H7 (cell line): Measurements from ENCODE around the gene SLC35B4. TPM values are rescaled to one million over a fixed set of nuclear protein-coding genes. Genes with fewer than 3 reads are reported as not detected.

ENCODE experiments used
- DNase-seq: peaks from one replicate; pipeline ENCODE4 v3.0.0; 2012
- H3K27me3 ChIP-seq: 2 replicates; pipeline ENCODE4 v1.6.0; 2011; ENCODE audit warnings: mild to moderate bottlenecking, low read length; ENCODE audit not compliant: control insufficient read depth, insufficient read depth
- H3K36me3 ChIP-seq: replicated peaks from 2 replicates; pipeline ENCODE4 v1.5.1; 2011; ENCODE audit warnings: low read length; ENCODE audit not compliant: control insufficient read depth, insufficient read depth
- H3K4me3 ChIP-seq: 2 replicates; pipeline ENCODE4 v1.5.1; 2011; ENCODE audit warnings: low read depth, mild to moderate bottlenecking, control low read depth, low read length, moderate library complexity; ENCODE audit not compliant: insufficient read depth
- total RNA-seq: library from RNA; depleted of rRNA; stranded (reverse); fragments of >200 nt; shearing (Covaris generic); gene quantifications from 2 replicates; pipeline ENCODE4 v1.2.3, GENCODE V29; 2014

The SLC35B4 gene
- total RNA-seq, 1 experiment from 2014 or later = 18.5 TPM

DNA sequence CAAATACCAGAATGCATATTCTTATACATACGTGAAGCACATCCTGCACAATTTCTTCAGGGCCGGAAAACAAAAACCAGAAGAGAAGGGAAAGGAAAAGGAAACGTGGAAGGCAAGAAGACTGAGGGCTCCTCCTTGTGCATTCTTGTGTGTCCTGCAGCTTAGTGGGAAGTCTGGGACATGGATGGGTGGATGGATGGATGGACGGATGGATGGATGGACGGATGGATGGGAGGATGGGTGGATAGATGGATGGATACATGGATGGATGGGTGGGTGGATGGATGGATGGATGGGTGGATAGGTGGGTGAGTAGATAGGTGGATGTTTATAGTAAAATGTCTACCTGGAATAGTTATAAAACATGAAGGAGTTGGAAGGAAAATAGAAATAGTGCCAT is 30.8 kb upstream of the SLC35B4 start:
- DNase-seq = no peak
- H3K27me3 ChIP-seq = no peaks in the 10 kb centered on the region
- H3K36me3 ChIP-seq = no peaks in the 10 kb centered on the region
- no peak overlapping the region for H3K4me3 ChIP-seq

DNA sequence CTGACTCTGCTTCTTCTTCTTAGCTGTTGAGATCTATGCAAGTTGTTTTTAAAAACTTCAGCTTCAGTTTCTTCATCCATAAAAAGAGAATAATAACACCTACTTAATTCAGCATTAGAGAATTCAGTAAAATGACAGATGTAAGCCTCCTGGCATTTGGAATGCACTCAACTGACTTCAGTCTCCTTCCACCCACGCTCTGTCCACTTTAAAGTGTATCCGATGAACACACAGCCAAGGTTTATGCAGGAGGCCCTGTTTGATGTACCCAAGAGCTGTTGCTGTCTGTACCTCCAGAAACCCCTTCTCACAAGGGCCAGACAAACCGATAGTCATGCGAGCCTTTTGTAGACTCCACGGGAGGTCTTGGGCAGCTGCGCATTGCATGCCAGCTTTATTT is 27.1 kb upstream of the SLC35B4 start:
- DNase-seq = no peak
- Histone ChIP-seq H3K4me3 (no peak overlapping the region), H3K36me3 (no peaks in the 10 kb centered on the region), H3K27me3 (no peaks in the 10 kb centered on the region)

DNA sequence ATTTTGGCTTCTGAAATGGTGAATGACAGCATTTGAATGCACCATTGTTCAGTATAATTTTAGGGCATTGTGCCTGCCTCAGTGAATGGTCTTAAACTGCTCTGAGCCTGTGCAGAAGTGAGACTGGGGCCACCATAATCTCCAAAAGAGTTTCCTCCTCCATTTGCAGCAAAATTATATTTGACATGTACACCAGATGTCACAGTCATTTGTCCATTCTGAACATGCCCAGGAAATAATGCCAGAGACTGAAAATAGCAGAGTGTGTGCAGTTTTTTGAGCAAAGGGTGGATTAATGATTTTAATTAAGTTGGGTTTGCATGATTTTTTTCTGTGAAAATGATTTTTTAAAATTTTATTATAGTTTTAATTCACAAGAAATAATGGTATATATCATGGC is 26.4 kb upstream of the SLC35B4 start:
- Histone ChIP-seq H3K4me3 (no peak overlapping the region), H3K27me3 (no peaks in the 10 kb centered on the region), H3K36me3 (no peaks in the 10 kb centered on the region)
- no peak for DNase-seq

DNA sequence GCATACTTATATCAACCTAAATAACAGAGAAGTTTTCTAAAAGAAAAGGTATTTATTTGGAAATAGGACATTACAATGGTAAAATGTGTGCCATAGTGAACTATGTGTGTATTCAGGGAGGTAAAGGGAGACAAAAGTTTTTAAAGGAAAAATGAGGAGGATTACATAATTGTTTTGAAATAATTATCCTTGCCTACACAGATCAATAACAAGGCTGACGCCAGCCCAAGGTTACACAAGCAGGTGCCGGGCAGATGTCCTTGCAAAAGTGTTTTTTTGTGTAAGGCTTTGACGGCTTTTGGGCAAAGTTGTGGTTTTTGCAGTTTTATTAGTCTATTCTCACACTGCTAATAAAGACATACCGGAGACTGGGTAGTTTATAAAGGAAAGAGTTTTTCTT is 22.7 kb upstream of the SLC35B4 start:
- DNase-seq = no peak
- H3K27me3 ChIP-seq = no peaks in the 10 kb centered on the region
- H3K36me3 ChIP-seq = no peaks in the 10 kb centered on the region
- no peak overlapping the region for H3K4me3 ChIP-seq

DNA sequence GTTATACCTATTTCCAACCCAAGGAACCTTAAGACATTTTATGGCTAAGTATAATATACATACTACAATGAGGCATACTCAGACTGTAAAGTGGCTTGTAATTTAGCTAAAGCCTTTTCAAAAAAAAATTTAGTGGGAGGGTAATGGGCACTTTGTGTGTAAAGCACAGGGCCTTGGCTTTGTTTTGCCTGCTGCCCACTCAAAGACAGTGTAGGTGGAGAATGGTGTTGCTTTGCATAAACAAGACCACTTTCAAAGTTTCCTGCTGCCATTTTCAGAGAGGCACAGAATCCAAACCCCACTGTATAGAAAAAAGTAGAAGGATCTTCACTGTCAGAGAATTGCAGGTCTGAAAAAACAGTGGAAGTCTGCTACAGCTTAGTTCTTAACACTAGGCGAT is 21.2 kb upstream of the SLC35B4 start:
- no peak for DNase-seq
- no peaks in the 10 kb centered on the region for H3K36me3 ChIP-seq
- no peak overlapping the region for H3K4me3 ChIP-seq
- H3K27me3 ChIP-seq = no peaks in the 10 kb centered on the region

DNA sequence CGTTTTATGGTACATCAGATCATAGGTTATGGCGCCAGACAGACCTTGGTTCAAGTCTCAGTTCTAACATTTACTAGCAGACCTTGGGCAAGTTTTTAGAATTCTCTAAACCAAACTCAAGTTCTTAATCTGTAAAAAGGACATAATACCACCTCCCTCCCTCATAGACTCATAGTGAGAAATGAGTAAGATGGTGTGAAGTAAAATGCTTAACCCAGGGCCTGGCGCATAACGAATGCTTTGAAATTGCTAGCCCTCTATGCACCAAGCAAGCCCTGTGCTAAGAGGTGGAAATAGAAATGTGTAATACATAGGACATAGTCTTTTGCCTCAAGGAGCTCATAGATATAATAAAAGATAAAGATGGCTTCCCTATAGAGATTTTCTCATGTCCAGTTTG is 17.7 kb upstream of the SLC35B4 start:
- DNase-seq = no peak
- H3K36me3 ChIP-seq = no peaks in the 10 kb centered on the region

DNA sequence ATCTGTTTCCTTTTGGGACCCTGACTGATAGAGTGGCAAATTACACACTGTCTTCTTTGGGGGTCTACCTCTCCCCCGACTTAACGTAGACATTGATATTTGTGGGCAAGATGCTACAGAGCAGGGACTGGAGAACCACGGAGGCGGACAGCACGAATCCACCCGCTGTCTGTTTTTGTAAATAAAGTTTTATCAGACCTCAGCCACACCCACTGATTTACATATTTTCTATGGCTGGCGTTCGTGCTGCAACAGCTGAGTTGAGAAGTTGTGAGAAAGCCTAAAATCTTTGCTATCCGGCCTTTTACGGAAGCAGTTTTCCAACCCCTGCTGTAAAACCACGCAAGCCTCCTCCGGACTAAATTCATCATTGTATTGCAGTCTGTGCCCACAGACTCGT is 17.2 kb upstream of the SLC35B4 start:
- Histone ChIP-seq H3K4me3 (no peak overlapping the region), H3K27me3 (no peaks in the 10 kb centered on the region), H3K36me3 (no peaks in the 10 kb centered on the region)
- no peak for DNase-seq

More for the DNA sequence above, 17.7 kb upstream of the SLC35B4 start:
- no peak overlapping the region for H3K4me3 ChIP-seq
- H3K27me3 ChIP-seq = no peaks in the 10 kb centered on the region

DNA sequence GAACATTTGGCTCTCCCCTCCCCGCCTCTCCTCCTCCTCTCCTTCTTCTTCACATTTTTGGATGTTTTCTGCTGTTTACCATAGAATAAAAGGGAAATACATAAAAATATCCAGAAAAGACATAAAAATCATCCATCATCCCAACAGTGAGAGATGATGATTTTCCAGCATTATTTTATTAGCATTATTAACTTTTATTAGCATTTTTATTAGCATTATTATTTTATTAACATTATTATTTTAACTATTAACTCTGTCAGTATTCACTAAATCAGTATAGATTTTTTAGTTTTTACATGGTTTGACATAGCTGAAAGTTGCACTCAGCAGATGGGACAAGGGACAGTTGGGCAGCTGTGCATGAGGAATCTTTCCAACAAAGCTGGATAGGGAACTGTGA is 16.2 kb upstream of the SLC35B4 start:
- DNase-seq = no peak
- Histone ChIP-seq H3K27me3 (no peaks in the 10 kb centered on the region), H3K4me3 (no peak overlapping the region), H3K36me3 (no peaks in the 10 kb centered on the region)

DNA sequence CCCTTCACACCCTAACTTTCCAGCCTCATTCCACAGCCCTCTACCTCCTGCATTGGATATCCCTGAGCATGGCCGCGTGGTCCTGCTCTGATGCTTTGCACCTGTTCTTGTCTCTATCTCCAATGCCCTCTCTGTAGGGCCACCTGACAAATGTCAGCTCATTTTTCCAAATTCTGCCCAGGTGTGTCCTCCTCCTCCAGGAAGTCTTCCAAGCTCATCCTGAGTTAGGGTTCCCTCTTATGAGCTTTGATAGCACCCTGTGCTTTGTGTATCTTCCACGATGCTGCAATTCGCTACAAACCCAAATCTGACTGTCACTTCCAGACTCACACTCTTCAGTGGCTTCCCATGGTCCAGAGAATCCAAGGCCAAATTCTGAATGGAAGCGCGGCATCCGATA is 14.7 kb upstream of the SLC35B4 start:
- H3K36me3 ChIP-seq = no peaks in the 10 kb centered on the region
- no peaks in the 10 kb centered on the region for H3K27me3 ChIP-seq
- no peak overlapping the region for H3K4me3 ChIP-seq
- DNase-seq = no peak

DNA sequence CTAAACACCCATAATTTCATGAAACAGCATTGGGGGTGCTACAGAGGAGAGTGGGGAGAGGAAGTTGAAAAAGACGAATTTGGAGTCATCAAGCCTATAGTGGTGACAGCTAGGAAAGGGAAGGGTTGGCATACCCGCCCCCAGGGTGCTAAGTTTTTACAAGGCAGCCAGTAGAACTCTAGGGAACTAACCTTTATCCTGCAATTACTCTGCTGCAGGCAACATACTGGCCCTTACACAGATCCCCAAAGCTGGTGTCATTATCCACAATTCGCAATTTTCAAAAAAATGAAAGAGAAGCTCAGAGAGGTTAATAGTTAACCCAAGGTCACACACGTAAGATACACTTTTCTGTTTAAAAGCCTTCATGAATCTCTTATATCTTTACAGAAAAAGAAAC is 14.2 kb upstream of the SLC35B4 start:
- Histone ChIP-seq H3K36me3 (no peaks in the 10 kb centered on the region), H3K27me3 (no peaks in the 10 kb centered on the region), H3K4me3 (no peak overlapping the region)
- DNase-seq = no peak

DNA sequence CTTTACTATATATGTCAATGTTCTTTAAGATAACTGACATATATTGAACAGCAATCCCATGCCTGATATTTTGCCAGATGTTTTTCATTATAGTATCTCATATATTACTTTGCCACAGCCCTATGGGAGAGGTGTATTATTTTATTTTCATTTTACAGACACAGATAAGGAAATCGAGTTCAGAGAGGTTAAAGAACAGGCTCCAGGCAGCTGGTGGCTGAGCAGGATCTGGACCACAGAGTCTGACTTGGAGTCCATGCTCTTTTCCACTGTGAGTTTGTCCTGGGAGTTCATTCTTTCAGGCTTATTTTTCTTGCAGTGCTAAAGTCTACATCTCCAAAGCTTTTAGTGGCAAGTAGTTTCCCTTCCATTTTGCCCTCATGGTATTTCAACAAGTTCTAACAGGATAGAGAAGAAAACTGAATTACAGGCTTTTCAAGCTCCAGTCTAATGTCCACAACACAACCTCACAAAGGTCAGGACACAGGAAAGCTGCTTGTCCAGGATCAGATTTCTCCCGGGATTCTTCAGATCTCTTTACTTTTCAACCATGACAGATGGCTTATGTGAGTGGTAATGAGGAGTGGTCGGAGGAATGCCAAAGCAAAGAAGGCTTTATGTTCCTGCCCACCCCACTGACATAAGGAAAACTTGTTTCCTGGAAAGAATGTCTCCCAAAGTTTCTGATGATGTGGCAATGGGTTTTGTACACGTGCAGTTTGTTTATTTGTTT is 13.1 kb upstream of the SLC35B4 start:
- no peak for DNase-seq
- Histone ChIP-seq H3K4me3 (no peak overlapping the region), H3K27me3 (no peaks in the 10 kb centered on the region), H3K36me3 (no peaks in the 10 kb centered on the region)

DNA sequence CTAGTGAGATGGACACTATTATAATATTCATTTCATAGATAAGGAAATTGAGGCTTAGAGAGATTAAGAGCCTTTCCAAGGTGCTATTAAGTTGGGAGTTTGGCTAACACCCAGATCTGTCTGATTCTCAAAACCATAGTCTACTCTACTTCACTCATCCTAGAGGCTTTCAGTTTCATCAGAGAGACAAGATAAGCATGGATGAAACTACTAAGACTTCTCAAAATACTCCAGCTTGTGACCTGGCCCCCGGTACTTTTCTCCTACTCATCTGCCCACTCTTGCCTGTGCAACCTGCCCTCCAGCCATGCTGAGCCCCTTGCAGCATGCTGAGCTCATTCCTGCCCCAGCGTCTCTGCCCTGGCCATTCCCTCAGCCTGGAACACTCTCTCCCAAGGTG is 12.2 kb upstream of the SLC35B4 start:
- no peak overlapping the region for H3K4me3 ChIP-seq
- H3K27me3 ChIP-seq = no peaks in the 10 kb centered on the region
- no peak for DNase-seq
- H3K36me3 ChIP-seq = no peaks in the 10 kb centered on the region

DNA sequence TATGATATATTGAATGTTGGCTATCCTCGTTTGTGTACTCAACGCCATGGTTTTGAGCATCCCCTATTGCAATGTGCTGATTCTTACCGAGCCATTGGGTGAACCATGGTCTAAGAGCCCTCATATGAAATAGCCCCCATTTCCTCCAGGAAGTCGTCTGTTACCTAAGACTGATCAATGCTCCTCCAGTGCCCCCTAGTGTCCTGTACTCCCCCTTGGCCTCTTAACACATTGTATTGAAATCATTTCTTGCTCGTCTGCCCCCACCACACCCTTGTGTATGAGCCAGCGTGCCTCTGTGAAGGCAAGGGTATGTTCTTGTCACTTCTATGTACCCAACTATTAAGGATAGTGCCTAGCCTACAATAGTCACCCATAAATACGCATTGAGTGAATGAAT is 11.2 kb upstream of the SLC35B4 start:
- H3K27me3 ChIP-seq = no peaks in the 10 kb centered on the region
- H3K36me3 ChIP-seq = no peaks in the 10 kb centered on the region
- peak; percentile 57 for DNase-seq
- H3K4me3 ChIP-seq = no peak overlapping the region

DNA sequence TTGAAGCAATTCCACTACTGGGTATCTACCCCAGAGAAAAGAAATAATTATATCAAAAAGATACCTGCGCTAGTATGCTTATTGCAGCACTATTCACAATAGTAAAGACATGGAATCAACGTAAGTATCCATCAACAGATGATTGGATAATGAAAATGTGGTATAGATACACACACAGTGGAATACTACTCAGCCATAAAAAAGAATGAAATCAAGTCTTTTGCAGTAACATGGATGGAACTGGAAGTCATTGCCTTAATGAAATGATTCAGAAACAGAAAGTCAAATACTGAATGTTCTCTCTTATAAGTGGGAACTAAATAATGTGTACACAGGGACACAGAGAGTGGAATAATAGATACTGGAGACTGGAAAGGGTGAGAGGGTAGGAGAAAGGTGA is 7.4 kb upstream of the SLC35B4 start:
- Histone ChIP-seq H3K4me3 (no peak overlapping the region), H3K27me3 (no peaks in the 10 kb centered on the region; the same call in 1 of the 2 replicates), H3K36me3 (no peaks in the 10 kb centered on the region)
- no peak for DNase-seq

DNA sequence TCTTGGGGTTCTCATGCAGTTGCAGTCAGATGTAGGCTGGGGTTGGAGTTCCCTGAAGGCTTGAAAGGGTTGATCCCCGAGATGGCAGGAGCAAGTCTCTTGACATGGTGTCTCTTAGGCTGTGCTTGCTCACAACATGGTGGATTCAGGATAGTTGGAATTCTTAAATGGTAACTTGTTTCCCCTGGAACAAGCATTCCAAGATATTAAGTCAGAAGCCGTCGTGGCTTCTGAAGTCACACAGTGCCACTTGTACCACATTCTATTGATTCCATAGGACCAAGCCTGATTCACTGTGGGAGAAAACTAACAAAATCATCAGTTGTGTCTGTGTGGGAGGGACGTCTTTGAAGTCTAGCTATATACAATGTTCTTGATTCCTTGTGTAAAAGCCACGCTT is 3.5 kb upstream of the SLC35B4 start:
- no peaks in the 10 kb centered on the region; the same call in 1 of the 2 replicates for H3K27me3 ChIP-seq
- H3K4me3 ChIP-seq = no peak overlapping the region
- no peak for DNase-seq
- H3K36me3 ChIP-seq = no peaks in the 10 kb centered on the region

DNA sequence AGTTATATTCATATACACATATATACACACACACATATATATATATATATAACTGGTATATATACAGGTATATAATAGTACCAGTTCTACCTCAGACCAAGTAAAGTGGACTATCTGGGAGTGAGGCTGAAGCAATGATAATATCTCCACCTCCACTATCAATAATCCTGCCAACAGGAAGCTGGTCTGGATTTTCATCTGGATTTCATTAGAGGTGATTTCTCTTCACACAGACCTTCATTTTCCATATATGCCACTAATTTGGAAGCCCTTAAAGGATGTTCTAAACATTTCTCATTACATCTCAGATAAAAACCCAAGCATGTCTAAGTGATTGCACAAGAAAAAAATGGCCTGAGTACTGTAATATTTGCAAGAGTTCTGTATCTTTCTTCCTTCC is 1.7 kb upstream of the SLC35B4 start:
- DNase-seq = no peak
- Histone ChIP-seq H3K27me3 (no peaks in the 10 kb centered on the region; the same call in 1 of the 2 replicates), H3K4me3 (no peak overlapping the region), H3K36me3 (no peaks in the 10 kb centered on the region)
